ENCODE results near the gene CTNNBIP1.
A peak's percentile ranks its signal among the peaks of the same experiment; 100 is the strongest.

CTNNBIP1 gene

GRCh38 chr1:9910076-9910422 lies at the start of gene CTNNBIP1 (continued):
- TF ChIP-seq ZBTB49 (tag by site-specific recombination; IDR thresholded peaks at IDR 0.05; ENCODE audit: low read depth) (no peak), OSR2 (tag by site-specific recombination; IDR thresholded peaks at IDR 0.05) (peak; percentile 52; the same call in 1 of the 2 replicates), ZNF777 (tag by site-specific recombination; IDR thresholded peaks at IDR 0.05; ENCODE audit: borderline replicate concordance) (no peak), TCF7L2 (IDR thresholded peaks at IDR 0.05; ENCODE audit: borderline replicate concordance, low read depth, low read length) (no peak), ZNF169 (tag by site-specific recombination; IDR thresholded peaks at IDR 0.05) (no peak), ZNF639 (tag by site-specific recombination; IDR thresholded peaks at IDR 0.05) (no peak), ZNF677 (tag by site-specific recombination; IDR thresholded peaks at IDR 0.05) (no peak)

GRCh38 chr1:9957726-9958125 lies 47.7 kb upstream of the CTNNBIP1 start:
- H3K4me1 ChIP-seq (ENCODE audit: control insufficient read depth, insufficient read depth, low read length) = 0 out of 2 replicates have a peak, but pooled peaks cover 4% of the 10 kb centered on the region
- ChIA-PET CTCF (interaction anchor here (0.6 kb wide), 1 partner anchor 25 kb away, joined by 3 read pairs; no protein-coding TSS in a partner anchor), POLR2A (no interaction called here)
- TF ChIP-seq ZFP37 (tag by site-specific recombination; IDR thresholded peaks at IDR 0.05) (no peak), ZNF426 (tag by site-specific recombination; IDR thresholded peaks at IDR 0.05) (no peak), ZNF223 (tag by site-specific recombination; IDR thresholded peaks at IDR 0.05) (no peak), ZNF654 (tag by site-specific recombination; IDR thresholded peaks at IDR 0.05; ENCODE audit: low read depth) (no peak), ZXDB (tag by site-specific recombination; IDR thresholded peaks at IDR 0.05) (no peak), ZNF433 (tag by site-specific recombination; IDR thresholded peaks at IDR 0.05; ENCODE audit: low read depth) (no peak), PRDM6 (tag by site-specific recombination; IDR thresholded peaks at IDR 0.05) (no peak), ZNF513 (tag by site-specific recombination; IDR thresholded peaks at IDR 0.05) (no peak), ZNF530 (tag by site-specific recombination; IDR thresholded peaks at IDR 0.05; ENCODE audit: low read depth) (no peak), ZNF449 (tag by site-specific recombination; IDR thresholded peaks at IDR 0.05) (no peak), ZSCAN4 (tag by site-specific recombination; IDR thresholded peaks at IDR 0.05) (no peak), ZBTB49 (tag by site-specific recombination; IDR thresholded peaks at IDR 0.05; ENCODE audit: low read depth) (no peak), ZNF558 (tag by site-specific recombination; IDR thresholded peaks at IDR 0.05) (no peak), ZNF677 (tag by site-specific recombination; IDR thresholded peaks at IDR 0.05) (no peak), ZBTB21 (tag by site-specific recombination; IDR thresholded peaks at IDR 0.05) (no peak), ZNF174 (tag by site-specific recombination; IDR thresholded peaks at IDR 0.05) (no peak), BCL11B (tag by site-specific recombination; IDR thresholded peaks at IDR 0.05; ENCODE audit: low read depth) (no peak)
- no peak overlapping the region for H3K27ac ChIP-seq (ENCODE audit: extremely low read depth, low read depth, low read length)
- H3K36me3 ChIP-seq (ENCODE audit: control insufficient read depth in 2 of 2, insufficient read depth in 1 of 2, low read length in 2 of 2) = peaks cover 0 to 3% of the 10 kb centered on the region in 2 experiments; a peak in 2 of 3 replicates
- no peaks in the 10 kb centered on the region for H3K9me3 ChIP-seq (ENCODE audit: control insufficient read depth, insufficient read depth, low read depth, low read length)
- H3K4me3 ChIP-seq (ENCODE audit: low read depth, low read length) = no peak overlapping the region

Data from HEK293 (cell line).